OCI-LY7 (cell line): ENCODE data around the gene TMTC2. TPM values are rescaled to one million over a fixed set of nuclear protein-coding genes. Genes with fewer than 3 reads are reported as not detected.

Experiments
- BruUV-seq: library from RNA; stranded (reverse); fragments of 400-500 nt; replicated peaks from 2 replicates; lab custom pipeline; 2021; lab: Mats Ljungman, UMichigan
- CTCF ChIA-PET: fragments of 300-600 bp; sonication (Branson Sonifier 250); formaldehyde crosslinking; loops from one replicate; lab custom pipeline; 2022; ENCODE audit warnings: antibody characterized with exemption; ENCODE audit not compliant: unreplicated experiment; lab: Charles Lee
- POLR2A ChIA-PET: fragments of 300-600 bp; sonication (Branson Sonifier 250); formaldehyde crosslinking; loops from one replicate; lab custom pipeline; 2022; ENCODE audit warnings: antibody characterized with exemption; lab: Charles Lee
- DNase-seq: peaks from one replicate; pipeline ENCODE4 v3.0.0-alpha.2; 2015; ENCODE audit warnings: low spot score
- H2AFZ ChIP-seq: fragments of 200-600 bp; sonication (generic), shearing (Covaris generic); 2 replicates; pipeline ENCODE4 v1.6.1; 2014; ENCODE audit warnings: mild to moderate bottlenecking, antibody characterized with exemption, low read length, moderate library complexity
- H3K27ac ChIP-seq: fragments of 200-600 bp; sonication (generic); 2 replicates; pipeline ENCODE4 v1.5.1; 2014; ENCODE audit warnings: mixed run types, low read depth, mild to moderate bottlenecking, moderate library complexity, low read length, inconsistent platforms; ENCODE audit not compliant: poor library complexity, severe bottlenecking
- H3K36me3 ChIP-seq: fragments of 200-600 bp; sonication (generic); 2 replicates; pipeline ENCODE4 v1.6.1; 2014; ENCODE audit warnings: mild to moderate bottlenecking, antibody characterized with exemption, low read length, moderate library complexity, mixed read lengths; ENCODE audit not compliant: insufficient read depth
- H3K4me1 ChIP-seq: fragments of 200-600 bp; sonication (generic); 2 replicates; pipeline ENCODE4 v1.5.1; 2014; ENCODE audit warnings: mild to moderate bottlenecking, low read length; ENCODE audit not compliant: insufficient read depth, poor library complexity, severe bottlenecking
- H3K4me2 ChIP-seq: fragments of 200-600 bp; sonication (generic); 2 replicates; pipeline ENCODE4 v1.6.1; 2014; ENCODE audit warnings: mild to moderate bottlenecking, low read length
- H3K4me3 ChIP-seq: fragments of 200-600 bp; sonication (generic); 2 replicates; pipeline ENCODE4 v1.5.1; 2014; ENCODE audit warnings: mild to moderate bottlenecking, low read depth, low read length; ENCODE audit not compliant: poor library complexity, severe bottlenecking
- H3K79me2 ChIP-seq: fragments of 200-600 bp; sonication (generic); 2 replicates; pipeline ENCODE4 v1.6.1; 2016; ENCODE audit warnings: low read depth, mild to moderate bottlenecking, low read length, moderate library complexity, mixed read lengths; ENCODE audit not compliant: insufficient read depth
- H3K9me2 ChIP-seq: fragments of 200-600 bp; sonication (generic); 2 replicates; pipeline ENCODE4 v1.6.1; 2016; ENCODE audit warnings: mild to moderate bottlenecking, low read length, mixed read lengths; ENCODE audit not compliant: insufficient read depth
- H3K9me3 ChIP-seq: fragments of 200-600 bp; sonication (generic); 2 replicates; pipeline ENCODE4 v1.6.1; 2014; ENCODE audit warnings: mild to moderate bottlenecking, mixed run types, low read length, mixed read lengths
- H4K20me1 ChIP-seq: fragments of 200-600 bp; sonication (generic); 2 replicates; pipeline ENCODE4 v1.6.1; 2014; ENCODE audit warnings: mild to moderate bottlenecking, antibody characterized with exemption, low read length, moderate library complexity, mixed read lengths; ENCODE audit not compliant: insufficient read depth
- CTCF ChIP-seq: fragments of 200-600 bp; sonication (generic); conservative IDR thresholded peaks from 2 replicates; pipeline ENCODE4 v1.5.1; 2014; ENCODE audit warnings: mild to moderate bottlenecking, antibody characterized with exemption, low read length, moderate library complexity, mixed read lengths
- EZH2phosphoT487 ChIP-seq: fragments of 200-600 bp; sonication (generic); IDR thresholded peaks from 2 replicates; pipeline ENCODE4 v1.6.1; 2018; ENCODE audit warnings: low read depth, borderline replicate concordance, mild to moderate bottlenecking, mixed run types, antibody characterized with exemption, low read length, moderate library complexity, mixed read lengths
- intact Hi-C: fragments of 100-400 bp; cut with micrococcal nuclease; formaldehyde crosslinking; loops from one replicate; pipeline ENCODE4 v1.10.0; 2022; ENCODE audit not compliant: unreplicated experiment
- total RNA-seq, 2 experiments: library from RNA; depleted of rRNA in 1 of 2; stranded (reverse); fragments of >200 nt in 1 of 2; shearing (Covaris generic) in 1 of 2; gene quantifications; 2 replicates each; pipeline ENCODE4 v1.2.3, GENCODE V29; 2014 to 2022

The TMTC2 gene
- total RNA-seq, 2 experiments from 2014 or later, result 5.6 to 8.1 TPM

- Histone ChIP-seq H3K9me2 (no peaks in the 10 kb centered on the region), H3K79me2 (no peaks in the 10 kb centered on the region), H3K4me2 (no peak overlapping the region), H4K20me1 (no peaks in the 10 kb centered on the region), H3K9me3 (no peaks in the 10 kb centered on the region), H3K4me1 (no peaks in the 10 kb centered on the region), H2AFZ (no peak overlapping the region), H3K36me3 (no peaks in the 10 kb centered on the region), H3K4me3 (no peak overlapping the region), H3K27ac (no peak overlapping the region)
- intact Hi-C loops, result no loop called here
- POLR2A ChIA-PET, result interaction anchor here (0.6 to 1.2 kb wide), 2 partner anchors 11 to 13 kb away, joined by 3 read pairs; no protein-coding TSS in a partner anchor
- no TSS peak for BruUV-seq
- CTCF ChIA-PET, result no interaction called here
- DNase-seq, result no peak
- TF ChIP-seq CTCF (no peak), EZH2phosphoT487 (no peak)
These were observed 256.3 kb downstream of the TMTC2 start for GRCh38 chr12:82942991-82943401.

DNA sequence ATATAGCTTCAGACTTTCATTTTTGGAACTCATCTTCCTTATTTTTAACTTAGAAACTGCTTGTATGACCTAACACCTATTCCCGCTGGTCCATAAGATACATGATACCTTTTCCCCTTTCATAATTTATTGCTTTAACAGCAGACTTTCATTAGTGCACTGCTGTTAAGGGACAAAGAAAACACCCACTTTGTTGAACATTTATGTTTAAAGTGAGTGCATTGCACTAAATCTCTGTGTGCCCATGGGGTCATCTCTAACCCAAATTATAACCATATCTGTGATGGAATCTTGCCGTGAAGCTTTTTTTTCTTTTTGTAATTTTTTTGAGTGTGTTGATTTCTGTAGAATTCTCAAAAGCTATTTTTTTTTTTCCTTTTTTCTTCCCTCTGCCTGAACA is 261.8 kb downstream of the TMTC2 start:
- Histone ChIP-seq H3K4me3 (no peak overlapping the region), H3K36me3 (no peaks in the 10 kb centered on the region), H4K20me1 (no peaks in the 10 kb centered on the region), H3K4me1 (no peaks in the 10 kb centered on the region), H3K79me2 (no peaks in the 10 kb centered on the region), H3K27ac (no peak overlapping the region), H3K4me2 (no peak overlapping the region), H3K9me3 (no peaks in the 10 kb centered on the region), H3K9me2 (no peaks in the 10 kb centered on the region), H2AFZ (no peak overlapping the region)
- DNase-seq, result no peak
- TF ChIP-seq CTCF, result no peak
- TF ChIP-seq EZH2phosphoT487, result no peak
- POLR2A ChIA-PET, result no interaction called here
- intact Hi-C loops, result no loop called here
- CTCF ChIA-PET, result no interaction called here
- no TSS peak for BruUV-seq

- DNase-seq, result no peak
- no peak overlapping the region for H2AFZ ChIP-seq
- no peak overlapping the region for H3K4me3 ChIP-seq
- CTCF ChIA-PET, result no interaction called here
- H4K20me1 ChIP-seq, result no peaks in the 10 kb centered on the region
- H3K9me3 ChIP-seq, result no peaks in the 10 kb centered on the region
- BruUV-seq, result no TSS peak
- H3K79me2 ChIP-seq, result no peaks in the 10 kb centered on the region
- no peaks in the 10 kb centered on the region for H3K4me1 ChIP-seq
- intact Hi-C loops, result no loop called here
- H3K27ac ChIP-seq, result no peak overlapping the region
- no peak overlapping the region for H3K4me2 ChIP-seq
- H3K36me3 ChIP-seq, result no peaks in the 10 kb centered on the region
- TF ChIP-seq EZH2phosphoT487 (no peak), CTCF (no peak)
- POLR2A ChIA-PET, result interaction anchor here (0.7 kb wide), 1 partner anchor 104 kb away, joined by 3 read pairs; no protein-coding TSS in a partner anchor
- no peaks in the 10 kb centered on the region for H3K9me2 ChIP-seq
These were observed 263.6 kb downstream of the TMTC2 start for GRCh38 chr12:82950356-82950755.
